Gastroesophageal sphincter (tissue), 4 donors: Measurements from ENCODE around the gene LRP4. TPM values are rescaled to one million over a fixed set of nuclear protein-coding genes. Genes with fewer than 3 reads are reported as not detected.

Experiments
- ATAC-seq: fragments of 150-250 bp; one replicate; pipeline ENCODE4 v1.9.1; 2016; ENCODE audit warnings: mild to moderate bottlenecking, moderate library complexity
- H3K27ac ChIP-seq, 4 donors: fragments of 200-600 bp; sonication (generic) in 3 of 4; 1 replicate in 3 of 4; 2 replicates in 1 of 4; pipeline ENCODE4 v1.5.1; 2016 to 2019
- H3K27me3 ChIP-seq: fragments of 200-600 bp; sonication (generic); one replicate; pipeline ENCODE4 v1.5.1; 2019
- H3K36me3 ChIP-seq, 2 donors: fragments of 200-600 bp; sonication (generic); one replicate each; pipeline ENCODE4 v1.5.1; 2019; ENCODE audit warnings: control low read depth in 1 of 2
- H3K4me1 ChIP-seq, 3 donors: fragments of 200-600 bp; sonication (generic); 1 replicate in 2 of 3; 2 replicates in 1 of 3; pipeline ENCODE4 v1.5.1; 2016 to 2019; ENCODE audit warnings: control low read depth in 2 of 3
- H3K4me3 ChIP-seq, 2 donors: fragments of 200-600 bp; sonication (generic); one replicate each; pipeline ENCODE4 v1.5.1; 2019; ENCODE audit warnings: mild to moderate bottlenecking in 1 of 2, moderate library complexity in 1 of 2
- H3K9me3 ChIP-seq, 3 donors: fragments of 200-600 bp; sonication (generic); one replicate each; pipeline ENCODE4 v1.5.1; 2017 to 2019; ENCODE audit warnings: control low read depth in 2 of 3
- CTCF ChIP-seq, 4 experiments: fragments of 200-600 bp in 2 of 4; fragments of 450-650 bp in 2 of 4; sonication (generic) in 1 of 4; IDR thresholded peaks; one replicate each; pipeline ENCODE4 v1.5.1; 2017 to 2019; ENCODE audit warnings: antibody characterized with exemption in 4 of 4, mild to moderate bottlenecking in 2 of 4, moderate library complexity in 2 of 4
- EP300 ChIP-seq: sonication (generic); formaldehyde crosslinking; IDR thresholded peaks from one replicate; pipeline ENCODE4 v1.6.1; 2017; ENCODE audit warnings: antibody characterized with exemption, mild to moderate bottlenecking
- POLR2A ChIP-seq, 2 donors: fragments of 450-650 bp; IDR thresholded peaks; one replicate each; pipeline ENCODE4 v1.6.1; 2017; ENCODE audit warnings: antibody characterized with exemption in 2 of 2, mild to moderate bottlenecking in 2 of 2, moderate library complexity in 1 of 2
- POLR2AphosphoS5 ChIP-seq: sonication (generic); formaldehyde crosslinking; IDR thresholded peaks from one replicate; pipeline ENCODE4 v1.6.1; 2017; ENCODE audit warnings: antibody characterized with exemption
- WGBS, 2 donors: methylation state at CpG; one replicate each; pipeline ENCODE4 v1.1.5; 2018; ENCODE audit warnings: low coverage in 1 of 2; 5-methylcytosine and 5-hydroxymethylcytosine counted together
- total RNA-seq, 4 donors: library from RNA; depleted of rRNA; stranded (reverse); fragments of >200 nt; gene quantifications; one replicate each; pipeline ENCODE4 v1.1.0, GENCODE V29; 2016

LRP4 gene
- total RNA-seq, 4 donors from 2014 or later: 2.6 to 9.8 (median 6.7) TPM

GRCh38 chr11:46837860-46838259 is 80.5 kb downstream of the LRP4 start:
- Histone ChIP-seq H3K27ac (no peak overlapping the region), H3K9me3 (no peaks in the 10 kb centered on the region), H3K27me3 (no peaks in the 10 kb centered on the region), H3K36me3 (no peaks in the 10 kb centered on the region), H3K4me1 (peaks cover 0 to 17% (median 0%) of the 10 kb centered on the region in 3 donors), H3K4me3 (no peak overlapping the region)
- ATAC-seq: no peak
- TF ChIP-seq POLR2AphosphoS5: no peak
- TF ChIP-seq EP300: no peak
- TF ChIP-seq POLR2A (IDR thresholded peaks at IDR 0.05): no peak
- TF ChIP-seq CTCF (IDR thresholded peaks at IDR 0.05): no peak

- Histone ChIP-seq H3K4me3 (no peak overlapping the region), H3K36me3 (no peaks in the 10 kb centered on the region), H3K27ac (no peak overlapping the region), H3K4me1 (peaks cover 0 to 17% (median 0%) of the 10 kb centered on the region in 3 donors), H3K27me3 (no peaks in the 10 kb centered on the region), H3K9me3 (no peaks in the 10 kb centered on the region)
- TF ChIP-seq EP300 (no peak), CTCF (IDR thresholded peaks at IDR 0.05) (no peak), POLR2A (IDR thresholded peaks at IDR 0.05) (no peak), POLR2AphosphoS5 (no peak)
- ATAC-seq: no peak
These were observed 81.5 kb downstream of the LRP4 start for GRCh38 chr11:46836870-46837269.

GRCh38 chr11:46836431-46836830 is 81.9 kb downstream of the LRP4 start:
- no peak for ATAC-seq
- Histone ChIP-seq H3K4me1 (peaks cover 0 to 17% (median 0%) of the 10 kb centered on the region in 3 donors), H3K4me3 (no peak overlapping the region), H3K36me3 (no peaks in the 10 kb centered on the region), H3K27ac (no peak overlapping the region), H3K27me3 (no peaks in the 10 kb centered on the region), H3K9me3 (no peaks in the 10 kb centered on the region)
- TF ChIP-seq POLR2AphosphoS5 (no peak), EP300 (no peak), CTCF (IDR thresholded peaks at IDR 0.05) (no peak), POLR2A (IDR thresholded peaks at IDR 0.05) (no peak)
- 89 to 100% methylated on average over 1 of the region's 1 CpG for WGBS, 2 donors

GRCh38 chr11:46835897-46836296 is 82.5 kb downstream of the LRP4 start:
- ATAC-seq: no peak
- Histone ChIP-seq H3K9me3 (no peaks in the 10 kb centered on the region), H3K27ac (no peak overlapping the region), H3K4me3 (no peak overlapping the region), H3K4me1 (peaks cover 0 to 17% (median 0%) of the 10 kb centered on the region in 3 donors), H3K36me3 (no peaks in the 10 kb centered on the region), H3K27me3 (no peaks in the 10 kb centered on the region)
- TF ChIP-seq POLR2AphosphoS5 (no peak), CTCF (IDR thresholded peaks at IDR 0.05) (no peak), EP300 (no peak), POLR2A (IDR thresholded peaks at IDR 0.05) (no peak)
- 66 to 75% methylated on average over 2 to 3 of the region's 3 CpGs for WGBS, 2 donors

- no peaks in the 10 kb centered on the region for H3K27me3 ChIP-seq
- no peaks in the 10 kb centered on the region for H3K9me3 ChIP-seq
- H3K4me3 ChIP-seq: no peak overlapping the region
- no peak for TF ChIP-seq POLR2A (IDR thresholded peaks at IDR 0.05)
- no peak for TF ChIP-seq CTCF (IDR thresholded peaks at IDR 0.05)
- TF ChIP-seq EP300: no peak
- no peak for TF ChIP-seq POLR2AphosphoS5
- H3K4me1 ChIP-seq: peaks cover 0 to 11% (median 0%) of the 10 kb centered on the region in 3 donors
- WGBS, 2 donors: 77 to 81% methylated on average over 3 to 4 of the region's 4 CpGs
- no peak overlapping the region for H3K27ac ChIP-seq
- ATAC-seq: no peak
- H3K36me3 ChIP-seq: no peaks in the 10 kb centered on the region
These were observed 83.5 kb downstream of the LRP4 start for GRCh38 chr11:46834821-46835220.
